NCI-H526 (cell line): ENCODE data around the gene FLOT2.
"Not testable (repeated sequence)": the region's sequence is repeated elsewhere in the genome, so short reads cannot be mapped to it uniquely, and the experiment has no call there.

ENCODE experiments used
- DNase-seq, 2 experiments: peaks; one replicate each; lab custom pipeline; 2025; lab: John Stamatoyannopoulos, UW

FLOT2 gene

GRCh38 chr17:28843816-28844148 lies 53.8 kb downstream of the FLOT2 start:
- DNase-seq: no peak

- peak; percentile 86 to 98 for DNase-seq
Observed at GRCh38 chr17:28842282-28843012, 55.1 kb downstream of the FLOT2 start, which contains the start of gene FAM222B. TSS of gene FAM222B (minus strand) at chr17:28842790. CDS start at chr17:28766667, 76,123 bp downstream.

GRCh38 chr17:28841901-28842281 lies 55.6 kb downstream of the FLOT2 start:
- peak; percentile 84 to 86 for DNase-seq

- DNase-seq: no peak
Observed at GRCh38 chr17:28839221-28839620, 58.3 kb downstream of the FLOT2 start.

- not testable (repeated sequence) for DNase-seq
Observed at GRCh38 chr17:28836541-28836940, 61.0 kb downstream of the FLOT2 start.

GRCh38 chr17:28834420-28834819 lies 63.1 kb downstream of the FLOT2 start:
- DNase-seq: no peak
